ENCODE data around the gene RHBDF1. TPM values are rescaled to one million over a fixed set of nuclear protein-coding genes. Genes with fewer than 3 reads are reported as not detected.

Gene RHBDF1
- total RNA-seq, 1 donor from 2014 or later, result 36.0 TPM

DNA sequence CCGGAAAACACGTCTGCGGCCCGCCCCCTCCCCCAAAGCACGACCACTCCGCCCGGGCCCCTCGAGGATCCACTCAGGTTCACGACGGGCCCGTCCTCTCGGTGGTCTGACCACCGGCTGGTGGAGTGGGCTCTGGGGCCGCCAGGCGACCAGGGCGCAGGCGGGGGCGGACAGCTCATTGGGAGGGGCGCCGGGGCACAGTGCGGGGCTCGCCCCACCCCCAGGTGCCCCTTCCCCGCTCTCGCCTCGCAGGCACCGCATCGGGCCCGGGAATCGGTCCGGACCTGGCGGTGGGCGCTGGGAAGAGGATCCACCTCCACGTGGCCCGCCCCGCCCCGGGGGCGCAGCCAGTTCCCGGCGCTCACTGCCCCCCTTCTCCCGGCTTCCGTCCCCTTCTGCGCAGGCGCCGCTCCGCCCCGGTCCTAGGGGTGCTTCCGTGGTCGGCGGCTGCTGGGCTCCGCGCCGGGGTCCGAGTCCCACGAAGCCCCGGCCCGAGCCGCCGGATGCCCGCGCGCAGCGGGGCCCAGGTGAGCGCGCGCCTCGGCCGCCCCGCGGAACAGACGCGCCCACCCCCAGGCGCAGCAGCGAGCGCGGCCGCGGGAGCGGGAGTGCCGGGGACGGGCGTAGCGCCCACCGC is 5.5 kb upstream of the RHBDF1 start, which contains the start of gene MPG:
Gene MPG, plus strand, starts transcription at position 419 of the 637 bp plus-strand sequence. Its CDS starts 85 bp downstream, at position 504.
- H3K4me3 ChIP-seq (ENCODE audit: low read depth, low read length), result peak within 1 kb of the TSS; percentile 71
- no peaks in the 10 kb centered on the region for H3K27me3 ChIP-seq (ENCODE audit: control insufficient read depth, insufficient read depth, low read length)
- H3K36me3 ChIP-seq (ENCODE audit: control insufficient read depth, insufficient read depth, low read length), result no peaks in the 10 kb centered on the region
- no peak for TF ChIP-seq CTCF (IDR thresholded peaks at IDR 0.05; ENCODE audit: insufficient read depth, low read length, poor library complexity, severe bottlenecking)
- no peak for DNase-seq (ENCODE audit: low read depth)

- Histone ChIP-seq H3K36me3 (ENCODE audit: control insufficient read depth, insufficient read depth, low read length) (no peaks in the 10 kb centered on the region), H3K4me3 (ENCODE audit: low read depth, low read length) (peak overlapping the region; percentile 71), H3K27me3 (ENCODE audit: control insufficient read depth, insufficient read depth, low read length) (no peaks in the 10 kb centered on the region)
- TF ChIP-seq CTCF (IDR thresholded peaks at IDR 0.05; ENCODE audit: insufficient read depth, low read length, poor library complexity, severe bottlenecking), result no peak
- no peak for DNase-seq (ENCODE audit: low read depth)
Measured at GRCh38 chr16:77273-77806, 4.9 kb upstream of the RHBDF1 start.

DNA sequence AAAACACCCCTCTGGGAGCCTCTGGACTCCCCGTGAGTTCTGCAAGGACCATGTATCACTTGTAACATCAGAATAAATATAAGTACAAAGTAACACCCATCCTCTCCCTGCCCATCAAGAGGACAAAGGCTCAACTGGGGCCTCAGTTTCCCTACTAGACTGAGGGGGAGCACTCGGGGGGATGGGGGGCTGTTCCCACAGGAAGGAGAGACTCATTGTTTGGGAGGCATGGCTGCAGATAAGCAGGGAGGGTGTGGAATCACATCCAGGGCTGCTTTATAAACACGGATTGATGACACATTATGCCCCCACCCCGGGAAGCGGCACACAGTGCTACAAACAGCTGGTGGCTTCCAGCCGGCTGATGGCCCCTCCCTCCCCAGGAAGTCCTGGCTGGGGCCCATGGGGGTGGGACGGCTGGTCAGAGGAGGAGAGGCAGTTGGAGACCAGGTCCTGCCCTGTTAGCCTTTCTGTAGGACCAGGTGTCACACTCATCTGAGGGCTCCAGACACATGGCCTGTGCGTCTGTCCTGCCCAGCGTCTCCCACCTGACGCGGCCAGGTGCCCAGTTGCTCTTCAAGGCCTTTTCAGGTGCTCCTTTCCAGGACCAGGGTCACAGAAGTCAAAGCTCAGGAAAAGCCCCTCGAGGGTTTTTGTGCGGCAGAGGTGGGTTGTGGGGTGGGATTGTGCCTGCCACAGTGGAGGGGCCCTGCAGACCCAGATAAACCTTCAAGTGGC is 4.3 kb upstream of the RHBDF1 start:
- H3K27me3 ChIP-seq (ENCODE audit: control insufficient read depth, insufficient read depth, low read length), result no peaks in the 10 kb centered on the region
- H3K36me3 ChIP-seq (ENCODE audit: control insufficient read depth, insufficient read depth, low read length), result no peaks in the 10 kb centered on the region
- DNase-seq (ENCODE audit: low read depth), result no peak
- peak overlapping the region; percentile 71 for H3K4me3 ChIP-seq (ENCODE audit: low read depth, low read length)
- no peak for TF ChIP-seq CTCF (IDR thresholded peaks at IDR 0.05; ENCODE audit: insufficient read depth, low read length, poor library complexity, severe bottlenecking)

DNA sequence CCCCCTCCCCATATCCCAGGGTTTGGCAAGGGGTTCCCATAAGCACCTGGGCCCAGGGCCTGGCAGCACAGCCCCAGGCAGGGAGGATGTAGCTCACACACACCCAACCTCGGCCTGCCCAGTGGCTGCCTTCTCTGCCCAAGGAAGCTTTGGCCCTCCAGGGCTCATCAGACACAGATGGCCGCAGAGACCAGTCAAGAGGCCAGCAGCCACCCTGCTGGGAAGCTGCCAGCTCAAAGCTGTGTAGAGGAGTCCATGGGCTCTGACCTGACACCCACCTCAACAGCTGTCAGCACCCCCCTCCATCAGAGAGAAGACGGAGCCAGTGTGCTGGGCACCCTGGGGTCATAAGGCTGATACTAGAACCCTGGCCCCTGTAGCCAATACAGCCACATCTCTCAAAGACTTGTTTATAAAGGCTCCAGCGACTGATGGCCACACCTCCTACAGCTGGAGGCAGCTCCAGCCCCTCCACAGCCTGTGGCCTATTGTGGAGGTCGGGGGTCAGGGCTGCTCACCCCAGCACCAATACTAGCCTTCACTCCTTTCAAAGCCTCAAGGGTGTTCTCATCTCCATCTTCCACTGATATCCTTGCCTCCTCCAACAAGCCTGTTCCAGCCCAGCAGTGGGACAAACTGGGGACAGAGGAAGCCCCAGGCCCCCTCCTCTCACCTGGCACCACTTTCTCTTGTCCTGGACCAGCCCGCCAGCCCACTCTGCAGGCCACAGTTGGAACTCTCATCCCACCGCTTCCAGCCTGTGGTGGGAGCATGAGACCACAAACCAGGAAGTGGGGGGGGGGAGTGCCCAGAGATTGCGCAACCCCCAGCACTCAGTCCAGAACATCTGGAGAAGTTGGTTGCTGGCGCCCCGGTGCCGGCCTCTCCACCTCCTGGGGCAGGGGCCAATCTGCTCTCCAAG is 3.4 kb upstream of the RHBDF1 start:
- peak; percentile 33 for TF ChIP-seq CTCF (IDR thresholded peaks at IDR 0.05; ENCODE audit: insufficient read depth, low read length, poor library complexity, severe bottlenecking)
- no peaks in the 10 kb centered on the region for H3K27me3 ChIP-seq (ENCODE audit: control insufficient read depth, insufficient read depth, low read length)
- H3K36me3 ChIP-seq (ENCODE audit: control insufficient read depth, insufficient read depth, low read length), result no peaks in the 10 kb centered on the region
- no peak overlapping the region for H3K4me3 ChIP-seq (ENCODE audit: low read depth, low read length)
- DNase-seq (ENCODE audit: low read depth), result no peak

GRCh38 chr16:74747-75334 is 2.4 kb upstream of the RHBDF1 start:
- H3K4me3 ChIP-seq (ENCODE audit: low read depth, low read length), result no peak overlapping the region
- H3K36me3 ChIP-seq (ENCODE audit: control insufficient read depth, insufficient read depth, low read length), result no peaks in the 10 kb centered on the region
- no peak for DNase-seq (ENCODE audit: low read depth)
- no peak for TF ChIP-seq CTCF (IDR thresholded peaks at IDR 0.05; ENCODE audit: insufficient read depth, low read length, poor library complexity, severe bottlenecking)
- no peaks in the 10 kb centered on the region for H3K27me3 ChIP-seq (ENCODE audit: control insufficient read depth, insufficient read depth, low read length)

Measured in kidney epithelial cell (primary cell).